Body of pancreas (tissue), 4 donors: ENCODE measurements around the gene ZEB2. TPM values are rescaled to one million over a fixed set of nuclear protein-coding genes. Genes with fewer than 3 reads are reported as not detected.

ENCODE experiments used
- ATAC-seq: fragments of 150-250 bp; one replicate; pipeline ENCODE4 v1.9.1; 2016
- DNase-seq, 4 donors: peaks; one replicate each; pipeline ENCODE4 v3.0.0-alpha.2; 2019
- H3K27ac ChIP-seq, 4 donors: fragments of 200-600 bp; sonication (generic); 1 replicate in 3 of 4; 2 replicates in 1 of 4; pipeline versions ENCODE4 v1.5.1 to v1.6.1; 2016 to 2019; ENCODE audit warnings: mild to moderate bottlenecking in 1 of 4, mixed read lengths in 1 of 4, moderate library complexity in 1 of 4
- H3K27me3 ChIP-seq, 2 donors: fragments of 200-600 bp; sonication (generic); one replicate each; pipeline ENCODE4 v1.6.0; 2016; ENCODE audit warnings: mild to moderate bottlenecking in 1 of 2
- H3K36me3 ChIP-seq, 2 donors: fragments of 200-600 bp; sonication (generic); replicated peaks in 1 of 2; 2 replicates each; pipeline ENCODE4 v1.5.1; 2016; ENCODE audit warnings: low read depth in 2 of 2; ENCODE audit not compliant: insufficient read depth in 1 of 2
- H3K4me1 ChIP-seq: fragments of 200-600 bp; sonication (generic); one replicate; pipeline ENCODE4 v1.6.0; 2016
- H3K4me3 ChIP-seq, 2 donors: fragments of 200-600 bp; sonication (generic); 1 replicate in 1 of 2; 2 replicates in 1 of 2; pipeline ENCODE4 v1.5.1; 2016 to 2019
- H3K9me3 ChIP-seq, 3 donors: fragments of 200-600 bp; sonication (generic); 1 replicate in 2 of 3; 2 replicates in 1 of 3; pipeline ENCODE4 v1.5.1; 2016
- POLR2A ChIP-seq, 3 donors: fragments of 450-650 bp; IDR thresholded peaks; one replicate each; pipeline ENCODE4 v1.6.1; 2016; ENCODE audit warnings: antibody characterized with exemption in 3 of 3, mild to moderate bottlenecking in 2 of 3
- WGBS, 2 donors: methylation state at CpG; one replicate each; pipeline ENCODE4 v1.1.5; 2017; 5-methylcytosine and 5-hydroxymethylcytosine counted together
- intact Hi-C: fragments of 100-400 bp; cut with DNase I; formaldehyde crosslinking; loops from one replicate; pipeline ENCODE4 v1.15.1; 2023
- total RNA-seq, 2 donors: library from RNA; depleted of rRNA; stranded (reverse); fragments of >200 nt; gene quantifications; one replicate each; pipeline ENCODE4 v1.1.0, GENCODE V29; 2016
- TF ChIP-seq, protein P1 (sequence below), 7 experiments: fragments of 450-650 bp in 4 of 7; fragments of 200-600 bp in 3 of 7; sonication (generic) in 3 of 7; IDR thresholded peaks; one replicate each; pipeline ENCODE4 v1.5.1; 2016 to 2019; ENCODE audit warnings: antibody characterized with exemption in 7 of 7

ZEB2 gene
- 10 to 100 TPM; 18.5 to 24.6 TPM for total RNA-seq

DNA sequence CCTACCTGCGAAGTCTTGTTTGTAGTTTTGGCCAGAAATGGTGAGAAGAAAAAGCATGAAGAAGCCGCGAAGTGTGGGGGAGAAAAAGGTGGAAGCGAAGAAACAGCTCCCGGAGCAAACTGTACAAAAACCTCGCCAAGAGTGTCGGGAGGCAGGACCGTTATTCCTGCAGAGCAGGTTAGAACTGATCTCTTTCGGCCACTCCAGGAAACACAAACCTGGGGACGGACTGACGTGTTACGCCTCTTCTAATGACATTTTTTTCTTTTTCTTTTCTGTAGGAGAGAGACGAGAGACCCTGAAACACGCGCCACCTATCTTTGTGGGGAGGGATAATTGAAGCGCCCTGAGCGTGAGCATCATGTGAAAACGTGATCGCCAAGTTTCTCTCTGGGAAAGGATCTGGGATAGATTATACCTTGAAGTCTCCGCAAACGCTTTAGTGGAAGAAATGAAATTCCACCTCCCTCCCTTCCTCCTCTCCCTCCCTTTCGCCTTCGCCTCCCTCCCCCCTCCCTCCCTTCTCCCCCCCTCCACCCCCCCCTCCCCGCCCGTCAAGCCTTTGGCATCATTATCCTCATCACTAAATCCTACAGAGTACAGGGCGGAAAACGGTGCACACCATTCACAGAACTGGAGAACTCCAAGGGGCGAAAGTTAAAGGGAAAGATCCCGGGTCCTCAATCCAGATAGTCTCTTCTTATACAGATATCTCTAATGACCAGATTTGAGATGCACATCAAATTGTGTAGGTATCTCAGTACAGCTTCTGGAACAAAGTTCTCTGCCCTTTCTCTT is at the start of gene ZEB2:
TSS of gene ZEB2 (minus strand) at position 186 of the 798 bp plus-strand sequence. CDS start 2,769 bp downstream, outside the sequence.
- Histone ChIP-seq H3K27me3 (peaks cover 0 to 23% of the 10 kb centered on the region in 2 donors), H3K27ac (peak within 1 kb of the TSS; percentile 1 to 77 (median 30)), H3K9me3 (no peaks in the 10 kb centered on the region), H3K36me3 (no peaks in the 10 kb centered on the region), H3K4me3 (no peak within 1 kb of the TSS), H3K4me1 (peaks cover 34% of the 10 kb centered on the region)
- DNase-seq (peak in 2 of 4 donors; percentile 30 to 64), ATAC-seq (peak; percentile 28)
- 3 to 4% methylated on average over 28 to 29 of the region's 29 CpGs for WGBS, 2 donors
- intact Hi-C loops = no loop called here
- TF ChIP-seq, protein P1, sequence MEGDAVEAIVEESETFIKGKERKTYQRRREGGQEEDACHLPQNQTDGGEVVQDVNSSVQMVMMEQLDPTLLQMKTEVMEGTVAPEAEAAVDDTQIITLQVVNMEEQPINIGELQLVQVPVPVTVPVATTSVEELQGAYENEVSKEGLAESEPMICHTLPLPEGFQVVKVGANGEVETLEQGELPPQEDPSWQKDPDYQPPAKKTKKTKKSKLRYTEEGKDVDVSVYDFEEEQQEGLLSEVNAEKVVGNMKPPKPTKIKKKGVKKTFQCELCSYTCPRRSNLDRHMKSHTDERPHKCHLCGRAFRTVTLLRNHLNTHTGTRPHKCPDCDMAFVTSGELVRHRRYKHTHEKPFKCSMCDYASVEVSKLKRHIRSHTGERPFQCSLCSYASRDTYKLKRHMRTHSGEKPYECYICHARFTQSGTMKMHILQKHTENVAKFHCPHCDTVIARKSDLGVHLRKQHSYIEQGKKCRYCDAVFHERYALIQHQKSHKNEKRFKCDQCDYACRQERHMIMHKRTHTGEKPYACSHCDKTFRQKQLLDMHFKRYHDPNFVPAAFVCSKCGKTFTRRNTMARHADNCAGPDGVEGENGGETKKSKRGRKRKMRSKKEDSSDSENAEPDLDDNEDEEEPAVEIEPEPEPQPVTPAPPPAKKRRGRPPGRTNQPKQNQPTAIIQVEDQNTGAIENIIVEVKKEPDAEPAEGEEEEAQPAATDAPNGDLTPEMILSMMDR (IDR thresholded peaks at IDR 0.05) = peak in 2 of 7 experiments; percentile 14 to 45
- TF ChIP-seq POLR2A (IDR thresholded peaks at IDR 0.05) = peak in 1 of 3 donors; percentile 63

DNA sequence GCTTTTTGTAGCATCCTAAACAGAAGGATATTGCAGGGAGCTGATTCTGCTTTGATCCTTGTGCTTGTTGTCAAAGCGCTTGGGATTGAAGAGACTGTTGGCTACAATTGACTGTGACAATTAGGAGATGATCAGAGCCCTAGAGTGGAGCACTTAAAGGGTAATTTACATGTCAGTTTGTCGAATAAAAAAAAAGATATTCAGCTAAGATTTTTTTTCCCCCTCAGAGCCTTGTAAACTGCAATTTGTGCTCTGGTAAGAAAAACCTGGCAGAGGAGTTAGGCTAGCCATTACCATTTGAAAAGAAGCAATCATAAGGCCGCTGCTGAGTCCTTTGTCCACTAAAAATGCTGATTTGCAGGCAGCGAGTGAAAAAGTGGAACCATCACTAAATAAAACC is 47.8 kb upstream of the ZEB2 start:
- 64 to 76% methylated on average over 4 of the region's 4 CpGs for WGBS, 2 donors

DNA sequence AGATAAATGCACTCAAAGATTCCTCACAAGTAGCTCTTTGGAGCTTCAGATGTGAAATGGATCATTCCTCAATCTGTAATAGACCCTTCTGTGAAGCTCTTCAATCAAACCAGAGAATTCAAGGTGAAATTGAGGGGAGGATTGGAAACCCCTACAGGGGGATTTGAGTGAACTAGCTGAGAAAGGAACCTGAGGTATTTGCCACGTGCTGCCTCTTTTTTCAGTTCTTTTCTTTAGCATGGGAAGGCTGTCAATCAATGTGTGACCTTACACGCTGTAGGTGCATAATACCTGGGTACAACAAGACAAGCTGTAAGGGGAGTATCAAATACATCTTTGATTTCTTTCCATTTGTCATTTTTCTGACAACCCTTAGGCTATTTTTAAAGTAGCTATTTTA is 46.5 kb upstream of the ZEB2 start:
- WGBS, 2 donors = 67 to 69% methylated on average over 2 of the region's 2 CpGs
- DNase-seq (no peak), ATAC-seq (no peak)
- Histone ChIP-seq H3K27ac (no peak overlapping the region), H3K27me3 (no peaks in the 10 kb centered on the region), H3K4me1 (no peaks in the 10 kb centered on the region), H3K4me3 (no peak overlapping the region), H3K36me3 (no peaks in the 10 kb centered on the region), H3K9me3 (no peaks in the 10 kb centered on the region)
- intact Hi-C loops = no loop called here
- TF ChIP-seq POLR2A (IDR thresholded peaks at IDR 0.05) = no peak
- TF ChIP-seq, protein P1 (IDR thresholded peaks at IDR 0.05) = no peak

More for the DNA sequence above, 47.8 kb upstream of the ZEB2 start:
- Histone ChIP-seq H3K27me3 (no peaks in the 10 kb centered on the region), H3K27ac (no peak overlapping the region), H3K4me1 (no peaks in the 10 kb centered on the region), H3K36me3 (no peaks in the 10 kb centered on the region), H3K9me3 (no peaks in the 10 kb centered on the region), H3K4me3 (no peak overlapping the region)
- intact Hi-C loops = no loop called here
- no peak for ATAC-seq
- no peak for DNase-seq
- TF ChIP-seq, protein P1 (IDR thresholded peaks at IDR 0.05) = no peak
- TF ChIP-seq POLR2A (IDR thresholded peaks at IDR 0.05) = no peak

DNA sequence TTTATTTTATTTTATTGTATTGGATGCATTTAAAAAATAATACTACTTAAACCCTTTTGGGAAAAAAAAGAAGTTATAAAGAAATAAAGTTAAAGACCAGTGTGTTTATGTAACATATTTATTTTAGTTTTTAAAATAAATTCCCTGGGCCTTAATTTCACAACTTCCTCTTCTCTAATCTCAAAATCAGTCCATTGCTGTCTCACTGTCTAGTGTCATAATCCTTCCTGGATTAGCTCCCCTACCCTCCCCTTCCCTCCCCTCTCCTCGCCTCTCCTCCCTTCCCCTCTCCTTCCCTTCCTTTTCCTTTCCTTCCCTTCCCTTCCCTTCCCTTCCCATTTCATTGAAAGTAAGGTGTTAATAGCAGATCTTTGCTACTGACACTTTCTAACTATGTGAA is 40.3 kb upstream of the ZEB2 start:
- 53 to 77% methylated on average over 1 of the region's 1 CpG for WGBS, 2 donors
- H3K4me3 ChIP-seq = no peak overlapping the region
- no peak for DNase-seq
- no peaks in the 10 kb centered on the region for H3K4me1 ChIP-seq
- no peaks in the 10 kb centered on the region for H3K36me3 ChIP-seq
- TF ChIP-seq POLR2A (IDR thresholded peaks at IDR 0.05) = no peak
- H3K27me3 ChIP-seq = no peaks in the 10 kb centered on the region
- ATAC-seq = no peak
- no peaks in the 10 kb centered on the region for H3K9me3 ChIP-seq
- intact Hi-C loops = no loop called here
- H3K27ac ChIP-seq = no peak overlapping the region

DNA sequence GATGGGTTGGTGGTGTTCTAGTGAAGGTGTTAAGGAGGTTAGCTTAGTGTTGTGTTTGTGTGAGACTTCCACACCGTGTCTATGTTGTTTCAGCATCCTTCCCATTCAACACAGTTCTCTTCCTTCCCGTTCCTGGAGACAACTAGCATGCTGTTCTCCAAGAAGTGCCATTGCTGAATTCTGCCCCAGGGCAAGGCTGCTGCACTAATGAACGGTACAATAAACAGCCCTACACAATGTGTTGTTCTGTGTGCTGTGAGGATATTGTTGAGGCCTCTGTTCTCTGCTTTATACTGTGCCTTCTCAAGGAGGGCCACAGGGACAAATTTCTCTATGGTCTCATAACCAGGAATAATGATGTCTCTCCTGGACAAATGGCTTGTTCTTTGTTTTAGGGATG is 39.8 kb upstream of the ZEB2 start:
- no peak for ATAC-seq
- no peak overlapping the region for H3K27ac ChIP-seq
- no peaks in the 10 kb centered on the region for H3K9me3 ChIP-seq
- TF ChIP-seq, protein P1 (IDR thresholded peaks at IDR 0.05) = no peak
- TF ChIP-seq POLR2A (IDR thresholded peaks at IDR 0.05) = no peak
- no peaks in the 10 kb centered on the region for H3K27me3 ChIP-seq
- intact Hi-C loops = no loop called here
- no peaks in the 10 kb centered on the region for H3K36me3 ChIP-seq
- WGBS, 2 donors = 69 to 71% methylated on average over 3 of the region's 3 CpGs
- DNase-seq = no peak
- H3K4me3 ChIP-seq = no peak overlapping the region
- H3K4me1 ChIP-seq = no peaks in the 10 kb centered on the region
